Mesodermal cell (in vitro differentiated cells): ENCODE results near the gene ASB18.
"Not testable (repeated sequence)": the region's sequence is repeated elsewhere in the genome, so short reads cannot be mapped to it uniquely, and the experiment has no call there.

Experiments
- H3K27ac ChIP-seq: 2 replicates; pipeline ENCODE4 v1.7.0; 2013; ENCODE audit warnings: mild to moderate bottlenecking, low read depth, low read length, moderate library complexity; ENCODE audit not compliant: severe bottlenecking
- H3K36me3 ChIP-seq: 2 replicates; pipeline ENCODE4 v1.7.1; 2013; ENCODE audit warnings: mild to moderate bottlenecking, low read length, moderate library complexity; ENCODE audit not compliant: control insufficient read depth, insufficient read depth
- H3K4me1 ChIP-seq: one replicate; pipeline ENCODE4 v1.7.1; 2013; ENCODE audit warnings: mild to moderate bottlenecking, low read length; ENCODE audit not compliant: insufficient read depth, control insufficient read depth, poor library complexity, severe bottlenecking
- H3K4me3 ChIP-seq: 2 replicates; pipeline ENCODE4 v1.7.0; 2013; ENCODE audit warnings: low read length, control low read depth, mild to moderate bottlenecking; ENCODE audit not compliant: insufficient read depth, poor library complexity, severe bottlenecking; ENCODE audit errors: extremely low read depth
- H3K9me3 ChIP-seq: 2 replicates; pipeline ENCODE4 v1.7.1; 2013; ENCODE audit warnings: mild to moderate bottlenecking, low read length, moderate library complexity; ENCODE audit not compliant: control insufficient read depth
- WGBS, 2 experiments: methylation state at CpG; one replicate each; pipeline ENCODE4 v1.1.5; 2013; ENCODE audit warnings: missing lambda C conversion rate in 2 of 2; ENCODE audit not compliant: insufficient coverage in 2 of 2; 5-methylcytosine and 5-hydroxymethylcytosine counted together

The ASB18 gene

DNA sequence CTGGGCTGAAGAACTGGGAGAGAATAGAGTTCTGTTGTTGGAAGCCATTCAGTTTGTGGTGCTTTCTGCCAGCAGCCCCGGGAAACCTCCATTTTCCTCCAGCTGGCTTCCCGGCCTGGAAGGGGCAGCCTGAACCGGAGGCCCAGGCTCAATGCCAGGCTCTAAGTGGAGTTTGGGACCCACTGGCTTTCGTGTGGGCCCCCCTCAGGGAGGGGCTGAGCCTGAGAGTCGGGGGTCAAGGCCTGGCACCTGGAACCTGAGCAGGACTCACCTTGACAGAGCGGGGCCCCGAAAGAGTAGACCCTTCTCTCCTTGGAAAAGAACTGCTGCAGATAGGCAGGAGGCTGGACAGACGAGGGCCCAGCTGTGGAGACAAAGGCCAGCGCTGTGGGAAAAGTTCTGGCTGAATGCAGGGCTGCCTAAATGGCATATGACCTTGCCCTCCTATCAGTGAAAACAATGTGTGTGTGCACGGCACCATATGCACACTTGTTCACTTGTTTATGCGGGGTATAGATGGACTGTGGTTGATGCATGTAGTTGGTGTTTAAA is 34.8 kb upstream of the ASB18 start:
- WGBS, 2 experiments, result 83 to 97% methylated on average over 9 to 10 of the region's 11 CpGs
- Histone ChIP-seq H3K9me3 (no peaks in the 10 kb centered on the region), H3K36me3 (no peaks in the 10 kb centered on the region), H3K4me3 (no peak overlapping the region), H3K4me1 (no peaks in the 10 kb centered on the region), H3K27ac (no peak overlapping the region)

DNA sequence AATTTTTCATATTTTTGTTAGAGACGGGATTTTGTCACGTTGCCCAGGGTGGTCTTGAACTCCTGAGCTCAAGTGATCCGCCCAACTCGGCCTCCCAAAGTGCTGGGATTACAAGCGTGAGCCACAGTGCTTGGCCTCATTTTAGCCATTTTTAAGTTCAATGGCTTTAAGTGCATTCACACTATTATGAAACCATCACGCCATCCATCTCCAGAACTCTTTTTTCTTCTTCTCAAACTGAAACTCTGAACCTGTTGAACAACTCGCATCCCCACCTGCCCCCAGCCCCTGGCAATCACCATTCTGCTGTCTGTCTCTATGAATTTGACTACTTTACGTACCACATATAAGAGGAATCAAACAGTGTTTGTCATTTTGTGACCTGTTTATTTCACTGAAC is 31.3 kb upstream of the ASB18 start:
- 89 to 96% methylated on average over 7 to 8 of the region's 8 CpGs for WGBS, 2 experiments
- Histone ChIP-seq H3K27ac (no peak overlapping the region), H3K4me3 (no peak overlapping the region), H3K4me1 (no peaks in the 10 kb centered on the region), H3K9me3 (no peaks in the 10 kb centered on the region), H3K36me3 (no peaks in the 10 kb centered on the region)

DNA sequence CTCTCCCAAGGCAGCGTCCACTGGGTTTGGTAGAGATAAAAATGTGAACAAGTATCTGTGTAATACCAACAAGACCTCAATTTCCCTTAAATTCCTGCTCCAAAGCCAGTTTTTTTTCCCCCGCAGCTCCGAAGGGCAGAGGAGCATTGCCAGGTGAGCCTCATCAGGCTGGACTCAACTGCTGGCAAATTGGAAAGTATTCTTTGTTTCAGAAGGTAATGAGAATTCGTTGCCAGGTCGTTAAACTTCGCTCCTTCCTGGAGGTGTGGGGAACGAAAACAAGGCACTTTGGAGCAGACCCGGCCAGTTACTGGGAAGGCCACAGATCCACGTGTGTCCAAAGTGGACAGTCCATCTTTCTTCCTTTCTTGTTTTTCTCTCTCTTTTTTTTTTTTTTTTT is 30.4 kb upstream of the ASB18 start:
- H3K9me3 ChIP-seq, result no peaks in the 10 kb centered on the region
- H3K36me3 ChIP-seq, result no peaks in the 10 kb centered on the region
- 94 to 96% methylated on average over 6 to 7 of the region's 9 CpGs for WGBS, 2 experiments
- H3K4me1 ChIP-seq, result no peaks in the 10 kb centered on the region
- H3K27ac ChIP-seq, result no peak overlapping the region
- no peak overlapping the region for H3K4me3 ChIP-seq

DNA sequence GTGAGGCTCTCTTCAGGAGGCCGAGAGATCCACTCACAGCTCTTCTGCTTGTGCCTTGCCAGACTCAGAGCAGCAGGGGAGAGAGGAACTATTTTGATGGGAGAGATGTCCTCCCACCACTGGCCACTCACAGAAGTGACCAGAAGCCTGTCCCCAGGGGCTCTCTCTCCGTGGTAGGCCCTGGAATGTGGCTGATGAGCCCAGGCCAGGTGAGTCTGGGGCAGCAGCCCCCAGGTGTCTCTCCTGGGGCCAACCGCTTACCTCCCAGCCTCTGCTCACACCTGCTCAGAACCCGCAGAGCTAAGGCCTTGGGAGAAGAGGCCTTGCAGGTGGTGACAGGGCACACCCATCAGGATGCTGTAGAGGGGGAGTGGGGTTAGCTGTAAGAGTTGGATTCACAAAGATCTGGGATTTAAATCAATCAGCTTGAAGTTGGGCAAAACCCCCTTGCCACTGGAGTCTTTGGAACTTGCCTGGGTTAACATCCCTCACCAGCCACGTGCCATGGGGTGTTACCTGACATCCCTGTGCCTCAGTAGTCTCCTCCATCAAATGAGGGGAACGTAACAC is 29.1 kb upstream of the ASB18 start:
- Histone ChIP-seq H3K9me3 (no peaks in the 10 kb centered on the region), H3K36me3 (no peaks in the 10 kb centered on the region), H3K4me3 (no peak overlapping the region), H3K27ac (no peak overlapping the region), H3K4me1 (no peaks in the 10 kb centered on the region)
- 81 to 92% methylated on average over 4 to 5 of the region's 6 CpGs for WGBS, 2 experiments

DNA sequence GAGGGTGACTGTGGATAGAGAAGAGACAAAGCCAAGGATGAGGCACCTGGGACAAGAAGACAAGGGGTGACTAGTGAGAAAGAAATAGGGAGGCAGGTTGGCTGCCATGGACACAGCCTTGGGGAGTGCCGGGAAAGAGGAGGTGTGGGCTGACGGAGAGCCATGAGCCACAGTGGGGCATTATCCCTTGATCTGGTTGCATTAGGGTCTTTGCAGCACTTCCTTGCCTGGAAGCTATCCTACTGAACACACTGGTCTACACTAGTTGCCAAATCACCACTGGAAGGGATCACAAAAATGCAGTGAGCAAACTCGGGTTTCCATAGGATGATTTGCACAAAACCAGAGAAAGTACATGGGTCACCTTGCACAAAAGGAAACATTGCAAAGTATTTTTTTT is 27.7 kb upstream of the ASB18 start:
- Histone ChIP-seq H3K9me3 (no peaks in the 10 kb centered on the region), H3K36me3 (no peaks in the 10 kb centered on the region), H3K4me3 (no peak overlapping the region), H3K4me1 (peaks cover 2% of the 10 kb centered on the region), H3K27ac (no peak overlapping the region)
- 91 to 100% methylated on average over 2 to 3 of the region's 3 CpGs for WGBS, 2 experiments

DNA sequence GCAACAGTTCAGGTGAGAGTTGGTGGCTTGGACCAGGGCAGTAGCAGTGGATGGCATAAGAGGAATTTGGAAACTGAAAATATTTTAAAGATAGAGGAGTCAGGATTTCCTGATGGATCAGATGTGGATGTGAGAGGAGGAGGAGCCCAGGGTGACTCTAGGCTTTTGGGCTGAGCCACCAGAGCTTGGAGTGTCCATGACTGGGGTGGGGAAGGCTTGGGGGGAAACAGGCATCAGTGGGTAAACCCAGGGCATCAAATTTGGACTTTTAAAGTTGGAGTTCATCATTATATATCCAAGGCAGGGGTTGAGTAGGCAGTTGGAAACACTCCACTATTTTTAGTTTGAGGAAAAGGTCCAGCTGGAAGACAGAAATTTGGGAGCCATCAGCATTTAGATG is 27.3 kb upstream of the ASB18 start:
- Histone ChIP-seq H3K4me3 (no peak overlapping the region), H3K27ac (no peak overlapping the region), H3K4me1 (peaks cover 3% of the 10 kb centered on the region), H3K9me3 (no peaks in the 10 kb centered on the region), H3K36me3 (no peaks in the 10 kb centered on the region)

DNA sequence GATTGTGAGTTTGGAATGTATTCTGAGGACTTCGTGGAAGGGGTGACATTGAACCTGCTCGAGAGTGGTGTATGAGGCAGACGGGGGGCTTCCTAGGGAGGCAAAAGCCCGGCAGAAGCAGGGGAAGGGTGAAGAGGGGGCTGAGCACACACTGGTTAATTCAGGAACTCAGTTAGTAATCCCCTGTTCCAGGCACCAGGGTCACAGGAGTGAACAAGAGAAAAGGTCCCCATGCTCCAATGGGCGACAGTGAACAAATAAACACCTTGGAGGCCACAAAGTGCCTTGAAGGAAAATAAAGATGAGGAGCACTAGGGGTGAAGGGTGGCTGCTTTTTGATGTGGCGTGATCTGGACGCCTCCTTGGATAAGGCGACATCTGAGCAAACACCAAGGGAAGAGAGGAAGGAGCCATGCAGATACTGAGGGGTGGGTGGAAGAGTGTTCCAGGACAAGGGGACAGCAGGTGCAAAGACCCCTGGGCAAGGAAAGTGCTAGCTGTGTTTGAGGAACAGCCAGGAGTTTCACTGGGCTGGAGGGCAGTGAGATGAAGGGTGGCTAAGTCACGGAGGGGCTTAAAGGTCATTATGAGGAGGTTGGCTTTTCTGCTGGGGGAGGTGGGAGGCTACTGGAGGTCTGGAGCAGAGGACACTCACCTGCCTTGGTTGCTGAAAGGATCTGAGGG is 26.7 kb upstream of the ASB18 start:
- H3K4me1 ChIP-seq, result peaks cover 3% of the 10 kb centered on the region
- H3K36me3 ChIP-seq, result no peaks in the 10 kb centered on the region
- no peak overlapping the region for H3K27ac ChIP-seq
- no peak overlapping the region for H3K4me3 ChIP-seq
- WGBS, 2 experiments, result 87 to 90% methylated on average over 9 of the region's 9 CpGs
- no peaks in the 10 kb centered on the region for H3K9me3 ChIP-seq

DNA sequence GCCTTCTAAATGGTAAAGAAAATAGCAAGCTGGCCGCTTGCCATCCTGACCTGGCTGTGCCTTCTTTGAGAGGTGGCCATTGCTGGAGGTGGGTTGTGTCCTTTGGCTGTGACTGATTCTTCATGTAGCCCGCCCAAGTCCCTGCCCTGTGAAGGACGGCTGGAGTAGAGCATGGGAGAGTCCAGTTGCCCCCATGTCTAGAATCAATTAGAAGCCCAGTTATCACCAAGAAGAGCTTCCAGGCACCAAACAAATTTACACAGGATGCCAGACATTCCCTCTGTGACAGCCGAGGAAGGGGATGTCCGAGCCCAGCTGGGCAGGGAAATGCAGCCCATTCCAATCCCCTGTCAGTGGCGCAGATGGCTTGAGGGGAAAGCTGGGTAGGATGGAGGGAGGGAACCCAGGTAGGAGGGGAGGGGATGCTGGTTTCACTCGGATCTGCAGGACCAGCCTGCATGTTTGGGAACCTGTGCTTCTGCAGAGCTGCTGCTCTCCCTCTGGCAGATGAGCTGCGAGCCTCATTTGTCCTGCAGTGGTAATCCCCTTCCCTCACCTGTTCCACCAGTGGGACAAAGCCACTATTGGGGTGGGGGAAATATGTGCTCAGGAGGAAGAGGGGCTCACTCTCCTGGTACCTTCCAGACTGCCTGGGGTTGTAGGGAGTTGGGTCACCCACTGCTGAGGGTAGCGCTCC is 25.7 kb upstream of the ASB18 start:
- H3K36me3 ChIP-seq, result no peaks in the 10 kb centered on the region
- H3K27ac ChIP-seq, result no peak overlapping the region
- peaks cover 3% of the 10 kb centered on the region for H3K4me1 ChIP-seq
- H3K4me3 ChIP-seq, result no peak overlapping the region
- H3K9me3 ChIP-seq, result no peaks in the 10 kb centered on the region
- WGBS, 2 experiments, result 77 to 90% methylated on average over 5 of the region's 9 CpGs

DNA sequence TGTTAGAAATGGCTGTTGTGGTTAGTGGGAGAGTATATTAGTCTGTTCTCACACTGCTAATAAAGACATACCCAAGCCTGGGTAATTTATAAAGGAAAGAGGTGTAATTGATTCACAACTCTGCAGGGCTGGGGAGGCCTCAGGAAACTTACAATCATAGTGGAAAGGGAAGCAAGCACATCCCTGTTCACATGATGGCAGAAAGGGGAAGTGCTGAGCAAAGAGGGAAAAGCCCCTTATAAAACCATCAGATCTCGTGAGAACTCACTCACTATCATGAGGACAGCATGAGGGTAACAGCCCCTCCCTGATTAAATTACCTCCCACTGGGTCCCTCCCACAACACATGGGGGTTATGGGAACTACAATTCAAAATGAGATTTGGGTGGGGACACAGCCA is 24.2 kb upstream of the ASB18 start:
- no CpG with 5 or more reads among the region's 1 CpG for WGBS, 2 experiments
- not testable (repeated sequence) for H3K4me1 ChIP-seq, H3K27ac ChIP-seq, H3K4me3 ChIP-seq, H3K9me3 ChIP-seq, H3K36me3 ChIP-seq

DNA sequence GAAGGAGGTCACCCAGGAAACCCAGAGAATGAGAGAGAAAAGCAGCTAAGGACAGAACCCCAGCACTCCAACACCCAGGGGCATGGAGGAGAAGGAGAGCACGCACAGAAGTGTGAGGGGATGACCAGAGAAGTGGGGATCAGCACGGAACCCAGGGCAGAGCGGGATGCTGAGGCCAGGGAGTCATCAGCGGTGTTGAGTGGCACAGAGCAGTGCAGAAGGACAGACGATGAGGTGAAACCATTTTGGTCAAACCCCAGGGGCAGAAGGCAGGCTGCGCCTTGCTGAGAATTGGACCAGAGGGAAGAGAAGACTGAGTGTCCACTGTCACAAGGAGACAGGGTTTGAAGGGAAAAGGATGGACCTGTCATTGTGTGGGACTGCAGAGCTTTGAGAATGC is 23.4 kb upstream of the ASB18 start:
- no peaks in the 10 kb centered on the region for H3K9me3 ChIP-seq
- no peak overlapping the region for H3K27ac ChIP-seq
- 91% methylated on average over 6 of the region's 6 CpGs for WGBS, 2 experiments
- H3K4me3 ChIP-seq, result no peak overlapping the region
- H3K4me1 ChIP-seq, result peaks cover 3% of the 10 kb centered on the region
- no peaks in the 10 kb centered on the region for H3K36me3 ChIP-seq
